Retinal pigment epithelial cell (primary cell): ENCODE data around the gene CFAP70.
A peak's percentile ranks its signal among the peaks of the same experiment; 100 is the strongest.

Source experiments
- DNase-seq: peaks from one replicate; pipeline ENCODE4 v3.0.0-alpha.2; 2010; ENCODE audit warnings: low read depth
- H3K4me3 ChIP-seq: 2 replicates; pipeline ENCODE4 v1.5.1; 2011; ENCODE audit warnings: mild to moderate bottlenecking, low read length, control low read depth, moderate library complexity
- TF ChIP-seq, protein P1 (sequence below): conservative IDR thresholded peaks from 2 replicates; pipeline ENCODE4 v1.5.1; 2011; ENCODE audit warnings: low read depth, low read length, control low read depth, inconsistent platforms

Gene CFAP70

DNA sequence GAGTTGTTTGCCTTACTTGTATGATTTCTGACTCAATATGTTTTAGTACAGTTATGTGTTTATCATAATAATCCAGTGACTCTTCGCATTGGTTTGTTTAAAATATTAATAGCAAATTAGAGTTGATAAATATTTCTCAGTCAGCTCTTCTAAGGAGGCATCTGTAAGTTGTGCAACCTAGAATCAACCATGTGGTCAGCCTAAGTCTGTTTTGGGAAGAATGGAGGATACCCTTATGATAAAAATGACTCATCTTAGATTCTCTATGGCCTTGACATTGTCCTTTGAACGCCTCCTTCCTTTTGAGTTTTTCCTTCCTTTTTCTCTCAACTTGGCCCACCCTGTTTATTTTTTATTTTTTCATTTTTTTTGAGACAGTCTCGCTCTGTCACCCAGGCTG, 130.4 kb downstream of the CFAP70 start:
- DNase-seq: no peak

GRCh38 chr10:73226663-73227062, 132.0 kb downstream of the CFAP70 start:
- DNase-seq: no peak
- no peak overlapping the region for H3K4me3 ChIP-seq
- TF ChIP-seq, protein P1, sequence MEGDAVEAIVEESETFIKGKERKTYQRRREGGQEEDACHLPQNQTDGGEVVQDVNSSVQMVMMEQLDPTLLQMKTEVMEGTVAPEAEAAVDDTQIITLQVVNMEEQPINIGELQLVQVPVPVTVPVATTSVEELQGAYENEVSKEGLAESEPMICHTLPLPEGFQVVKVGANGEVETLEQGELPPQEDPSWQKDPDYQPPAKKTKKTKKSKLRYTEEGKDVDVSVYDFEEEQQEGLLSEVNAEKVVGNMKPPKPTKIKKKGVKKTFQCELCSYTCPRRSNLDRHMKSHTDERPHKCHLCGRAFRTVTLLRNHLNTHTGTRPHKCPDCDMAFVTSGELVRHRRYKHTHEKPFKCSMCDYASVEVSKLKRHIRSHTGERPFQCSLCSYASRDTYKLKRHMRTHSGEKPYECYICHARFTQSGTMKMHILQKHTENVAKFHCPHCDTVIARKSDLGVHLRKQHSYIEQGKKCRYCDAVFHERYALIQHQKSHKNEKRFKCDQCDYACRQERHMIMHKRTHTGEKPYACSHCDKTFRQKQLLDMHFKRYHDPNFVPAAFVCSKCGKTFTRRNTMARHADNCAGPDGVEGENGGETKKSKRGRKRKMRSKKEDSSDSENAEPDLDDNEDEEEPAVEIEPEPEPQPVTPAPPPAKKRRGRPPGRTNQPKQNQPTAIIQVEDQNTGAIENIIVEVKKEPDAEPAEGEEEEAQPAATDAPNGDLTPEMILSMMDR: no peak

More for the DNA sequence above, 130.4 kb downstream of the CFAP70 start:
- no peak overlapping the region for H3K4me3 ChIP-seq
- TF ChIP-seq, protein P1: no peak

GRCh38 chr10:73225518-73225917, 133.1 kb downstream of the CFAP70 start:
- TF ChIP-seq, protein P1: no peak
- H3K4me3 ChIP-seq: no peak overlapping the region
- no peak for DNase-seq

DNA sequence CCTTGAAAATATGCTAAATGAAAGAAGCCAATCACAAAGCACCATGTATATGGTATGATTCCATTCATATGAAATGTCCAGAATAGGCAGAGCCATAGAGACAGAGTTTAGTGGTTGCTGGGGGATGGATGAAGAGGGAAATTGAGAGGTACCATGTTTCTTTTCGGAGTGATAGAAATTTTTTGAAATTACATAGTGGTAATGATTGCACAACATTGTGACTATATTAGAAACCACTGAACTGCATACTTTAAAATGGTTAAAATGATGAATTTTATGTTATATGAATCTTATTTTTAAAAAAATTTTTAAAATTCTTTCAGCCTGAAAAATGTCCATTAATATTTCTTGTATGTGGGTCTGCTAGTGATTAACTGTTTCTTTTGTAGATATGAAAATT, 137.7 kb downstream of the CFAP70 start:
- TF ChIP-seq, protein P1: no peak
- H3K4me3 ChIP-seq: no peak overlapping the region
- no peak for DNase-seq

- DNase-seq: no peak
- TF ChIP-seq, protein P1: no peak
- no peak overlapping the region for H3K4me3 ChIP-seq
Measured at GRCh38 chr10:73219384-73219783, 139.3 kb downstream of the CFAP70 start.

- DNase-seq: no peak
- TF ChIP-seq, protein P1: peak; percentile 61
- H3K4me3 ChIP-seq: no peak overlapping the region
Measured at GRCh38 chr10:73218431-73219191, 140.1 kb downstream of the CFAP70 start.

- H3K4me3 ChIP-seq: no peak overlapping the region
- DNase-seq: no peak
- TF ChIP-seq, protein P1: no peak
Measured at GRCh38 chr10:73217628-73218027, 141.0 kb downstream of the CFAP70 start.
